Stromal cell of bone marrow (primary cell): Measurements from ENCODE around the gene NEMF.
"Not testable (repeated sequence)": the region's sequence is repeated elsewhere in the genome, so short reads cannot be mapped to it uniquely, and the experiment has no call there.

Source experiments
- DNase-seq: peaks from one replicate; pipeline ENCODE4 v3.0.0-alpha.2; 2012; ENCODE audit warnings: low read depth

NEMF gene

GRCh38 chr14:49852301-49853157, at the start of gene NEMF:
NEMF (minus strand) TSS chr14:49852788; CDS start chr14:49852753, 35 bp downstream.
- DNase-seq = peak; percentile 78

GRCh38 chr14:49900973-49901372, 48.4 kb upstream of the NEMF start:
- DNase-seq = no peak

- no peak for DNase-seq
These were observed 45.9 kb upstream of the NEMF start for GRCh38 chr14:49898485-49898884.

- DNase-seq = no peak
These were observed 45.4 kb upstream of the NEMF start for GRCh38 chr14:49897965-49898364.

- DNase-seq = no peak
These were observed 44.8 kb upstream of the NEMF start for GRCh38 chr14:49897414-49897813.

GRCh38 chr14:49896966-49897365, 44.4 kb upstream of the NEMF start:
- DNase-seq = no peak

- not testable (repeated sequence) for DNase-seq
These were observed 43.7 kb upstream of the NEMF start for GRCh38 chr14:49896272-49896671.

- no peak for DNase-seq
These were observed 42.9 kb upstream of the NEMF start for GRCh38 chr14:49895480-49895879.

- DNase-seq = not testable (repeated sequence)
These were observed 41.9 kb upstream of the NEMF start for GRCh38 chr14:49894214-49895107.

GRCh38 chr14:49893309-49894213, 41.0 kb upstream of the NEMF start:
- no peak for DNase-seq

- peak; percentile 95 for DNase-seq
These were observed 40.2 kb upstream of the NEMF start, which contains the start of gene ARF6 for GRCh38 chr14:49892636-49893308. ARF6 (plus strand) TSS chr14:49893082; CDS start chr14:49893737, 655 bp downstream.

GRCh38 chr14:49892301-49892635, 39.7 kb upstream of the NEMF start:
- peak; percentile 74 for DNase-seq

- no peak for DNase-seq
These were observed 35.7 kb upstream of the NEMF start for GRCh38 chr14:49888293-49888692.

GRCh38 chr14:49886523-49886922, 33.9 kb upstream of the NEMF start:
- DNase-seq = no peak

- DNase-seq = no peak
These were observed 30.5 kb upstream of the NEMF start for GRCh38 chr14:49882826-49883694.

GRCh38 chr14:49881350-49882001, 28.9 kb upstream of the NEMF start:
- no peak for DNase-seq

GRCh38 chr14:49880267-49881064, 27.9 kb upstream of the NEMF start:
- DNase-seq = peak; percentile 61

- no peak for DNase-seq
These were observed 27.1 kb upstream of the NEMF start for GRCh38 chr14:49879646-49880204.
